Prostate gland (tissue), 2 donors: ENCODE results near the gene EED. TPM values are rescaled to one million over a fixed set of nuclear protein-coding genes. Genes with fewer than 3 reads are reported as not detected.

Experiments used
- DNase-seq: peaks from one replicate; pipeline ENCODE4 v3.0.0-alpha.2; 2019; ENCODE audit warnings: low spot score
- H3K27ac ChIP-seq, 2 donors: fragments of 200-600 bp; sonication (generic); 2 replicates each; pipeline ENCODE4 v1.5.1; 2017 to 2019
- H3K27me3 ChIP-seq: fragments of 200-600 bp; sonication (generic); replicated peaks from 2 replicates; pipeline ENCODE4 v1.5.1; 2019; ENCODE audit not compliant: insufficient read depth
- H3K36me3 ChIP-seq, 2 donors: fragments of 200-600 bp; sonication (generic); 1 replicate in 1 of 2; 2 replicates in 1 of 2; pipeline versions ENCODE4 v1.5.1 to v1.8.1; 2017 to 2019
- H3K4me1 ChIP-seq: fragments of 200-600 bp; sonication (generic); replicated peaks from 2 replicates; pipeline ENCODE4 v1.5.1; 2019
- H3K4me3 ChIP-seq, 2 donors: fragments of 200-600 bp; sonication (generic); 2 replicates each; pipeline ENCODE4 v1.5.1; 2017 to 2019
- H3K9me3 ChIP-seq: fragments of 200-600 bp; sonication (generic); 2 replicates; pipeline ENCODE4 v1.5.1; 2017
- POLR2A ChIP-seq: fragments of 450-650 bp; IDR thresholded peaks from one replicate; pipeline ENCODE4 v1.6.1; 2016; ENCODE audit warnings: antibody characterized with exemption, mild to moderate bottlenecking
- POLR2AphosphoS5 ChIP-seq: sonication (generic); formaldehyde crosslinking; IDR thresholded peaks from one replicate; pipeline ENCODE4 v1.6.1; 2017; ENCODE audit warnings: antibody characterized with exemption
- WGBS: methylation state at CpG from one replicate; pipeline ENCODE4 v1.1.5; 2018; 5-methylcytosine and 5-hydroxymethylcytosine counted together
- intact Hi-C: fragments of 100-400 bp; cut with DNase I; formaldehyde crosslinking; loops from one replicate; pipeline ENCODE4 v1.14.2; 2022
- total RNA-seq, 2 donors: library from RNA; depleted of rRNA; stranded (reverse); fragments of >200 nt; gene quantifications; one replicate each; pipeline ENCODE4 v1.1.0, GENCODE V29; 2016
- TF ChIP-seq, protein P1 (sequence below), 4 experiments: fragments of 200-600 bp in 2 of 4; fragments of 450-650 bp in 2 of 4; sonication (generic) in 2 of 4; IDR thresholded peaks; 1 replicate in 3 of 4; 2 replicates in 1 of 4; pipeline ENCODE4 v1.5.1; 2016 to 2019; ENCODE audit warnings: antibody characterized with exemption in 4 of 4, mild to moderate bottlenecking in 2 of 4, moderate library complexity in 2 of 4

The EED gene
- total RNA-seq, 2 donors from 2014 or later: 18.1 to 20.9 TPM

DNA sequence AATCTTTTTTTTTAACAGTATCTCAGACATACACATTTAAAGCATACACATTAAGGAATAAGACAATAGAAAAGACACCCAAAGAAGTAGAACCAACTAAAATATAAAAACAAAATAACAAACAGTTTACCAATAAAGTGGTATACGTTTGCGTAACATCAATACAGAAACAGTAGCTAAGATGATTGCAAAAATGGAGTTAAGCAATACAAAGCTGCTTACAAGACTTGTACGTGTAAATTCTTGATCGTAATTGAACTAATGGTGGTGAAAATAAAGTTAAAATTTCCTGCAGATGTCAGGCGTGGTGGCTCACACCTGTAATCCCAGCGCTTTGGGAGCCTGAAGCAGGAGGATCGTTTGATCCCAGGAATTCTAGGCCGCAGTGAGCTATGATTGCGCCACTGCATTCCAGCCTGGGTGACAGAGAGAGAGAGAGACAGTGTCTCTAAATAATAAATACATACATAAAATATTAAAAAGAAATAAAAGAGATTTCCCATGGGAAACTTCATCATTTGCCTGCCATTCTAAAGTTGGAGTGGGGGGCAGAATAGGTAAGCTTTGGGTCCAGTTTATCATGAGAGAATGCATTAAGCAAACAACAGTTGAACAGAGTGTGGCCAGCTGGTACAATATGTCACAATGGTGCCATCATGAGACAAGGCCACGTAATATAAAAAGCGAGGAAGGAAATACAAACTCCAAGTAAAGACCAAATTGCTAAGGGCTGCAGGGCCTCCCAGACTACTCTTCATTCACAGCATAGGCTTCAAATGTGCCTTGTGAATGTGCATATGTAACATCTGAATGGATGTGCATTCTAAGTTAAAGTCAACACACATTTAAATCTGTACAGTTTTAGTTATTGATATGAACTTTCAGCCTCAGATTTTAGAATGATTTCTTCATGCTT is 38.9 kb upstream of the EED start:
- no peaks in the 10 kb centered on the region for H3K27me3 ChIP-seq
- H3K4me3 ChIP-seq: no peak overlapping the region
- H3K4me1 ChIP-seq: no peaks in the 10 kb centered on the region
- DNase-seq: no peak
- TF ChIP-seq, protein P1, sequence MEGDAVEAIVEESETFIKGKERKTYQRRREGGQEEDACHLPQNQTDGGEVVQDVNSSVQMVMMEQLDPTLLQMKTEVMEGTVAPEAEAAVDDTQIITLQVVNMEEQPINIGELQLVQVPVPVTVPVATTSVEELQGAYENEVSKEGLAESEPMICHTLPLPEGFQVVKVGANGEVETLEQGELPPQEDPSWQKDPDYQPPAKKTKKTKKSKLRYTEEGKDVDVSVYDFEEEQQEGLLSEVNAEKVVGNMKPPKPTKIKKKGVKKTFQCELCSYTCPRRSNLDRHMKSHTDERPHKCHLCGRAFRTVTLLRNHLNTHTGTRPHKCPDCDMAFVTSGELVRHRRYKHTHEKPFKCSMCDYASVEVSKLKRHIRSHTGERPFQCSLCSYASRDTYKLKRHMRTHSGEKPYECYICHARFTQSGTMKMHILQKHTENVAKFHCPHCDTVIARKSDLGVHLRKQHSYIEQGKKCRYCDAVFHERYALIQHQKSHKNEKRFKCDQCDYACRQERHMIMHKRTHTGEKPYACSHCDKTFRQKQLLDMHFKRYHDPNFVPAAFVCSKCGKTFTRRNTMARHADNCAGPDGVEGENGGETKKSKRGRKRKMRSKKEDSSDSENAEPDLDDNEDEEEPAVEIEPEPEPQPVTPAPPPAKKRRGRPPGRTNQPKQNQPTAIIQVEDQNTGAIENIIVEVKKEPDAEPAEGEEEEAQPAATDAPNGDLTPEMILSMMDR (IDR thresholded peaks at IDR 0.05): no peak
- no peak for TF ChIP-seq POLR2A
- no peak for TF ChIP-seq POLR2AphosphoS5
- no peaks in the 10 kb centered on the region for H3K9me3 ChIP-seq
- no peaks in the 10 kb centered on the region for H3K36me3 ChIP-seq
- intact Hi-C loops: no loop called here
- no peak overlapping the region for H3K27ac ChIP-seq
- 83% methylated on average over 11 of the region's 11 CpGs for WGBS

DNA sequence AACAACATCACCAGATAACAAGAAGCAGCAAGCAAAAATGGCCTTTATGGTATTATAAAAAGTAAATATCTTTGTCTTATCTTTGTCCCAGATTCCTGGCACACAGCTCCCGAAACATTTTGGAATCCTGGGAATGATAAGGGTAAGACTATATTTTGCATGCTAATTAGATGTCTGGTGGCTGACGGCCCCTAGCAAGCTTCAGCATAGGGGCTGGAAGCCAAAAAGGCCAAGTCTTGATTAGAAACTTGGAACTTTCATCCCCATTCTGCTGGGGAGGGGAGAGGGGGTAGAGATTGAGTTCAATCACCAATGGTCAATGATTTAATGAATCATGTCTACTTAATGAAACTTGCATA is 38.2 kb upstream of the EED start:
- 82% methylated on average over 2 of the region's 2 CpGs for WGBS
- DNase-seq: no peak
- no peak overlapping the region for H3K4me3 ChIP-seq
- H3K9me3 ChIP-seq: no peaks in the 10 kb centered on the region
- no peaks in the 10 kb centered on the region for H3K27me3 ChIP-seq
- no peaks in the 10 kb centered on the region for H3K4me1 ChIP-seq
- no peaks in the 10 kb centered on the region for H3K36me3 ChIP-seq
- intact Hi-C loops: no loop called here
- H3K27ac ChIP-seq: no peak overlapping the region
- TF ChIP-seq, protein P1 (IDR thresholded peaks at IDR 0.05): no peak
- TF ChIP-seq POLR2A: no peak
- TF ChIP-seq POLR2AphosphoS5: no peak

DNA sequence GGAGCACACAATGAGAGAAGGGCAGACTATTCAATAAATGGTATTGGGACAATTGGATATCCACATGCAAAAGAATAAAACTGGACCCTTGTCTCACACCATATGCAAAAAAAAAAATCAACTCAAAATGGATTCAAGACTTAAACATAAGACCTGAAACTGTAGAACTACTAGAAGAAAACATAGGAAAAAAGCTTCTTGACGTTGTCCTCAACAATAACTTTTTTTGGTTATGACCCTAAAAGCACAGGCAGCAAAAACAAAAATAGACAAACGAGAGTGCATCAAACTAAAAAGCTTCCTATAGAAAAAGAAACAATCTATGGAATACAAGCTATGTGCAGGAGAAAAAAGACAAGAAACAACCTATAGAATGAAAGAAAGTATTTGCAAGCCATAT is 37.1 kb upstream of the EED start:
- Histone ChIP-seq H3K4me3 (no peak overlapping the region), H3K36me3 (no peaks in the 10 kb centered on the region), H3K27me3 (no peaks in the 10 kb centered on the region), H3K27ac (no peak overlapping the region), H3K9me3 (no peaks in the 10 kb centered on the region), H3K4me1 (no peaks in the 10 kb centered on the region)
- intact Hi-C loops: no loop called here
- TF ChIP-seq POLR2AphosphoS5: no peak
- TF ChIP-seq, protein P1 (IDR thresholded peaks at IDR 0.05): no peak
- TF ChIP-seq POLR2A: no peak
- DNase-seq: no peak
- WGBS: 97% methylated on average over 2 of the region's 2 CpGs

DNA sequence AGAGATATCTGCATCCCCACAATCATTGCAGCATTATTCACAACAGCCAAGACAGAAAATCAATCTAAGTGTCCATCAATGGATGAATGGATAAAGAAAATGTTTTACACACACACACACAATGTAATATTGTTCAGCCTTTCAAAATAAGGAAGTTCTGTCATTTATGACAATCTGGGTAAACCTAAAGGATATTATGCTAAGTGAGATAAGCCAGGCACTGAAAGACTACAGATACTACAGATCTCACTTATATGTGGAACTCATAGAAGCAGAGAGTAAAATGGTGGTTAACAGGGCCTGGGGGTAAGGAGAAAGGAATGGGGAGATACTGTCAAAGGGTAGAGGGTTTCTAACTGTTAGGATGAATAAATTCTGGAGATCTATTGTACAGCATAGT is 36.0 kb upstream of the EED start:
- H3K36me3 ChIP-seq: no peaks in the 10 kb centered on the region
- H3K4me3 ChIP-seq: no peak overlapping the region
- H3K27me3 ChIP-seq: no peaks in the 10 kb centered on the region
- H3K27ac ChIP-seq: no peak overlapping the region
- no peaks in the 10 kb centered on the region for H3K9me3 ChIP-seq
- no peaks in the 10 kb centered on the region for H3K4me1 ChIP-seq
- intact Hi-C loops: no loop called here
- TF ChIP-seq POLR2A: no peak
- TF ChIP-seq, protein P1 (IDR thresholded peaks at IDR 0.05): no peak
- TF ChIP-seq POLR2AphosphoS5: no peak
- no peak for DNase-seq
